Erythroblast (primary cell): Measurements from ENCODE around the gene SARDH.

ENCODE experiments used
- GATA1 ChIP-seq: IDR thresholded peaks from 2 replicates; pipeline ENCODE4 v1.6.1; 2011; ENCODE audit warnings: low read depth, mild to moderate bottlenecking, control low read depth, low read length, moderate library complexity
- POLR2A ChIP-seq: IDR thresholded peaks from 2 replicates; pipeline ENCODE4 v1.6.1; 2011; ENCODE audit warnings: mild to moderate bottlenecking, low read length

GRCh38 chr9:133667759-133668450 is 70.2 kb downstream of the SARDH start:
- TF ChIP-seq POLR2A (no peak), GATA1 (no peak)
